ENCODE measurements around the gene RAB3IL1.

The RAB3IL1 gene

DNA sequence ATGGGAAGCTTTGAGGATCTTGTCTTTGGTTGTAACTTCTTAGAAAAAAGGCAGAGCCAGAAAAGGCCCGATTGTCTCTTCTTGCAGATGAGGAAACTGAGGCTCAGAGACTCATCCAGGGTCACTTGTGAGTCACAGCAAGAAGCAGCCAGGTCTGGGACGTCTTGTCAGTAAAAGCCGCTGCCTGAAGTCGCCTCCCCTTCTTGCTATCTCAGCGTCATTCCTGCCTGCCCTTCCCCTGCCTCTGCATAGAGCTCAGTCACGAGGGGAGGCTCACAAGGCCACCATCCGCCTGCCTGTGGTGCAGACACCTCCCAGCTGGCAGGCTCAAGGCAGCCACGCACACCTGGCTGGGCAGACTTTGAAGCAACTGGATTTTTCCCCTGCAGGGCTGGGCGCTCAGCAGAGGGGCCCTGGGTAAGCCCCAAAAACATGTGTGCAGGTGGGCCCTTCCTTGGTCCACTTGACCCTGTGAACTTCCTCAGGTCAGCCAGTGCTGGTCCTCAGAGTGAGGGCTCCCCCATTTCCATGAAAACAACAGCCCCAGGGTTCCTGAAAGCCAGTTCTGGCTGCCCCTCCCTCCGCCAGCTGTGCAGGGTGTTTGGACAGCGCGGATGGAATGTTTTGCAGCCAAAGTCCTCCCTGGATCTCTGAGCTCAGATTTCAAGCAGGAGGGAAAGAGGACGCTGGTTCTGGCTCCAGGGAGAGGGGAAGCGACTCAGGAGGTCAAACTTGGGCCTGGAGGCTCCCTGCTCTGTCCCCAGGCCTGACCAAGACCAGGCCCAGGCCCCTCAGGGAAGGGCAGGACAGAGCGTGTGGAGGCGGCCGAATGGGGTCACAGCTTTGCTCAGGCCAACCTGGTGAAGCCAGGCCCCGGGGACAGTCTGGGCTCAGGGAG is 6.0 kb upstream of the RAB3IL1 start:
- H3K27me3 ChIP-seq (ENCODE audit: insufficient read depth, low read length, poor library complexity, severe bottlenecking) = no peaks in the 10 kb centered on the region
- H3F3A ChIP-seq (ENCODE audit: low read depth) = no peaks in the 10 kb centered on the region
- no peak overlapping the region for H3K9ac ChIP-seq (ENCODE audit: low read depth, low read length, poor library complexity, severe bottlenecking)
- H3K36me3 ChIP-seq (ENCODE audit: insufficient read depth, low read length) = no peaks in the 10 kb centered on the region
- no peak overlapping the region for H3K4me2 ChIP-seq (ENCODE audit: low read depth, low read length, poor library complexity, severe bottlenecking)
- H3K9me2 ChIP-seq (replicated peaks; ENCODE audit: low read depth, low read length) = no peaks in the 10 kb centered on the region
- no peaks in the 10 kb centered on the region for H3K9me3 ChIP-seq (ENCODE audit: insufficient read depth, low read depth, low read length)
- H3K4me1 ChIP-seq (ENCODE audit: insufficient read depth, low read length, poor library complexity, severe bottlenecking) = no peaks in the 10 kb centered on the region
- no peaks in the 10 kb centered on the region for H3K79me2 ChIP-seq (ENCODE audit: insufficient read depth, low read length)
- H3K4me3 ChIP-seq (ENCODE audit: low read length, poor library complexity, severe bottlenecking) = no peak overlapping the region
- no peak overlapping the region for H2AFZ ChIP-seq (ENCODE audit: low read length)
- TF ChIP-seq CTCF (conservative IDR thresholded peaks at IDR 0.05; ENCODE audit: low read length) = no peak
- TF ChIP-seq EZH2phosphoT487 (IDR thresholded peaks at IDR 0.05; ENCODE audit: borderline replicate concordance) = no peak
- no peaks in the 10 kb centered on the region for H4K20me1 ChIP-seq (ENCODE audit: insufficient read depth, low read length, poor library complexity, severe bottlenecking)

- H4K20me1 ChIP-seq (ENCODE audit: insufficient read depth, low read length, poor library complexity, severe bottlenecking) = no peaks in the 10 kb centered on the region
- H3F3A ChIP-seq (ENCODE audit: low read depth) = no peaks in the 10 kb centered on the region
- H3K4me2 ChIP-seq (ENCODE audit: low read depth, low read length, poor library complexity, severe bottlenecking) = no peak overlapping the region
- H3K9me2 ChIP-seq (replicated peaks; ENCODE audit: low read depth, low read length) = no peaks in the 10 kb centered on the region
- H2AFZ ChIP-seq (ENCODE audit: low read length) = no peak overlapping the region
- H3K79me2 ChIP-seq (ENCODE audit: insufficient read depth, low read length) = no peaks in the 10 kb centered on the region
- H3K4me1 ChIP-seq (ENCODE audit: insufficient read depth, low read length, poor library complexity, severe bottlenecking) = no peaks in the 10 kb centered on the region
- H3K27me3 ChIP-seq (ENCODE audit: insufficient read depth, low read length, poor library complexity, severe bottlenecking) = no peaks in the 10 kb centered on the region
- no peak overlapping the region for H3K4me3 ChIP-seq (ENCODE audit: low read length, poor library complexity, severe bottlenecking)
- H3K36me3 ChIP-seq (ENCODE audit: insufficient read depth, low read length) = no peaks in the 10 kb centered on the region
- H3K9ac ChIP-seq (ENCODE audit: low read depth, low read length, poor library complexity, severe bottlenecking) = no peak overlapping the region
- TF ChIP-seq CTCF (conservative IDR thresholded peaks at IDR 0.05; ENCODE audit: low read length) = no peak
- no peak for TF ChIP-seq EZH2phosphoT487 (IDR thresholded peaks at IDR 0.05; ENCODE audit: borderline replicate concordance)
- no peaks in the 10 kb centered on the region for H3K9me3 ChIP-seq (ENCODE audit: insufficient read depth, low read depth, low read length)
These were observed 5.2 kb upstream of the RAB3IL1 start for GRCh38 chr11:61922539-61922938.

DNA sequence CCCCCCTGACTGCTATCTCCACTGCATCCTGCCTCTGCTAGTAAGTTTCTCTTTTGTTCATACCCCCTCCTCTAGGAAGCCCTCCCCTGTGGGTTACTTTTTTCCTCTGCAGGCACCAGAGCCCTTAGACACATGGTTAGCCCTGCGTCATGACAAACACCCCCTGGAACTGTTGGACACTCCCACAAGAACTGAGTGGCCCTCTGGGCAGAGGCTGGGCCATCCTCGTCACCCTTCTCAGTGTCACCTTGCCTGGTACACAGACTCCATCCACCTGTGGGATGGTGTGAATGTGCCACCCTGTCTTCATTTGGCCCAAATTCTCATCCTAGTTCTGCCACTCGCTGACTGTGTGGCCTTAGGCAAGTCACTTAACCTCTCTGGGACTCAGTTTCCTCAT is 4.1 kb upstream of the RAB3IL1 start:
- H3K79me2 ChIP-seq (ENCODE audit: insufficient read depth, low read length) = no peaks in the 10 kb centered on the region
- no peak overlapping the region for H2AFZ ChIP-seq (ENCODE audit: low read length)
- H3K4me1 ChIP-seq (ENCODE audit: insufficient read depth, low read length, poor library complexity, severe bottlenecking) = no peaks in the 10 kb centered on the region
- no peak overlapping the region for H3K4me3 ChIP-seq (ENCODE audit: low read length, poor library complexity, severe bottlenecking)
- H3K9me2 ChIP-seq (replicated peaks; ENCODE audit: low read depth, low read length) = no peaks in the 10 kb centered on the region
- no peaks in the 10 kb centered on the region for H3K27me3 ChIP-seq (ENCODE audit: insufficient read depth, low read length, poor library complexity, severe bottlenecking)
- no peaks in the 10 kb centered on the region for H3K9me3 ChIP-seq (ENCODE audit: insufficient read depth, low read depth, low read length)
- H3F3A ChIP-seq (ENCODE audit: low read depth) = no peaks in the 10 kb centered on the region
- H3K9ac ChIP-seq (ENCODE audit: low read depth, low read length, poor library complexity, severe bottlenecking) = no peak overlapping the region
- TF ChIP-seq EZH2phosphoT487 (IDR thresholded peaks at IDR 0.05; ENCODE audit: borderline replicate concordance) (no peak), CTCF (conservative IDR thresholded peaks at IDR 0.05; ENCODE audit: low read length) (no peak)
- H3K36me3 ChIP-seq (ENCODE audit: insufficient read depth, low read length) = no peaks in the 10 kb centered on the region
- no peaks in the 10 kb centered on the region for H4K20me1 ChIP-seq (ENCODE audit: insufficient read depth, low read length, poor library complexity, severe bottlenecking)
- H3K4me2 ChIP-seq (ENCODE audit: low read depth, low read length, poor library complexity, severe bottlenecking) = no peak overlapping the region
